ENCODE results near the gene FAM209A. TPM values are rescaled to one million over a fixed set of nuclear protein-coding genes. Genes with fewer than 3 reads are reported as not detected.
"Not testable (repeated sequence)": the region's sequence is repeated elsewhere in the genome, so short reads cannot be mapped to it uniquely, and the experiment has no call there.

The FAM209A gene
- total RNA-seq, 1 donor from 2014 or later = not detected

DNA sequence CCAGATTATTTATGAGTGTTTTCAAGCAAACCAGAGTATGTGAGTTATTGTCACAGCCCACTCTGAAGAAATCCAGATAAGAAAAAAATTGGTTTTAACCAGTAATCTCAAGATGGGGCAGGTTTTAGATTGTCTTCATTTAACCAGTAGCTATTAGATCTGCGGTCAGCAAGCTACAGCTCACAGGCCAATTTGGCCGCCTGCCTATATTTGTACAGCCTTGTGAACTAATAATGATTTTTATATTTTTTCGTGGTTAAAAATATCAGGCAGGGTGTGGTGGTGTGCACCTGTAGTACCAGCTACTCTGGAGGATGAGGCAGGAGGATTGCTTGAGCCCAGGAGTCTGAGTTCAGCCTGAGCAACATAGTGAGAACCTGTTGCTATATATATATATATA, 13.5 kb downstream of the FAM209A start:
- no peak for DNase-seq (ENCODE audit: low spot score)

DNA sequence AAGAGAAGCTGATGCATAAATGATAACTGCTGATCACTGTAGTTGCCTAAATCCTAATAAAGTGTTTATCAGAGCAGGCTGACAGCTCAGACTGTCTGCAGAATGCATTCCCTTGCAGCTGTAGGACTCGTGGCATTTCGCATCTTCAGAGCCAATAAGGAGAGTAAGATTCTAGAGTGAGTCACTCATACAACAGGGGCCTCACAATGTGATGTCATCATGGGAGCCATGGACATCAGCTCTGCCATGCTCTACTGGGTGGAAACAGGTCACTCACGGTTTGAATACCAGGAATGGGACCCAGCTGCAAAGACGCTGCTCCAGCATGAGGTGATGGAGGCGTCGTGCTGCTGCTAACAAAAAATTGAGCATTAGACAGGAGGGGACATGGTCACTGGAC, 15.9 kb downstream of the FAM209A start:
- DNase-seq (ENCODE audit: low spot score) = peak; percentile 21

DNA sequence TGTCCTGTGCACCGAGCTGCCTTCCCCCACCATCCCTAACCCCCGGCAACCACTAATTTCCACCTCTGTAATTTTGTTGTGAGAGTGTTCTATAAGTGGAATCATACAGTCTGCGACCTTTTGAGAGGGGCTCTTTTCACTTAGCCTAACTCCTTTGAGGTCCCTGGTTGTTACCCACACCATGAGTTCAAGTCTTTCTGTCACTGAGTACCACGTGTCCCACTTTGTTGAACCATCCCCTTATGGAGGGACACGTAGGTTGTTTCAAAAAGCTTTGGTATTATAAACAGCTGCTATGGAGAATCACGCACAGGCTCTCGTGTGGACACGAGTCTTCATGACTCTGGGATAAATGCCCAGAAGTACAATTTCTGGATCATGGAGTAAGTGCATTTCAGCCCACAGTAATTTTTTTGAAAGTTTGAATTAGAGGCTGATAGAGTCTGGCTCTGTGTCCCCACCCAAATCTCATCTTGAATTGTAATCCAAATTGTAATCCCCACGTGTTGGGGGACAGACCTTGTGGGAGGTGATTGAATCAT, 18.0 kb downstream of the FAM209A start:
- no peak for DNase-seq (ENCODE audit: low spot score)

DNA sequence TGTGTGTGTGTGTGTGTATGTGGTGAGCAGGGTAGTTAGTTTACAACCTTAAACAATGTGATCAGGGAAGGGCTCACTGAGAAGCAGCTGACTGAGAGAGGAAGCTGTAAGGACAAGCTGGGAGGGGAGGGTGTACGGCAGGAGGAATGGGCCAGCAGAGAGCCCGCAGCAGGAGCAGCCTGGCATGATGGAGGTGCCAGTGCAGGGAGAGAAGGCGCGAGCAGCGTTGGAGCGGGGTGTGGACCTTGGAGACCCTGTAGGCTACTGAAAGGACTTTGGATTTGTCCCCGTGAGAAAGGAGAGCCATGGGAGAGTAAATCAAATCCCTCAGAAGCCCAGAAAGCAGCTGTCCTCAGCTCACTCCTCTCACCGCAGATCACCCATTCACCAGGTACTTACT, 27.0 kb downstream of the FAM209A start:
- DNase-seq (ENCODE audit: low spot score) = no peak

DNA sequence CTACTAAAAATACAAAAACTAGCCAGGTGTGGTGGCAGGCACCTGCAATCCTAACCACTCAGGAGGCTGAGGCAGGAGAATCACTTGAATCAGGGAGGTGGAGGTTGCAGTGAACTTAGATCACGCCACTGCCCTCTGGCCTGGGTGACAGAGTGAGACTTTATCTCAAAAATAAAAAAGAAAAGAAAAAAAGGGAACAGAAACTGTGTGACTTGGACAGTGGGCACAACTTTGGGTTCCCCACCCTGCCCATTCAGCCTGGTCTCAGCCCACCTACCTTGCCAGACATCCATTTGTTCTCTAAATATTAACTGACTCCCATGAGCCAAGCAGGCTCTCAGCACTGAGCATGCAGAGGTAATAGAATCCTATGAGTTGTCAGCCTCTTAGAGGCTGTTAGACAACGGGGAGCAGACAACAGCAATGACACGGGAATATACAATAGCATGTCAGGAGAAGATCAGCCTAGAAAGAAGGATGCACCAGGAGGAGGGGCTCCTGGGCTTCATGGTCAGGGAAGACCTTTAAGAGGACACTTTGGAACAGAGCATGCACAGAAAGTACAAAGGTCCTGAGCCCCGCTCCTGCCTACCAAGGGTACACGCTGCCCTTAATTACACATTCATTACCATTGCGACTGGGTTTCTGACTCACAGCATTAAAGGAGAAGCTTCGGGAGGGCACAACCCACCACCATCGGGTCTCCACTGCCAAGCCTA, 28.5 kb downstream of the FAM209A start:
- DNase-seq (ENCODE audit: low spot score) = no peak

DNA sequence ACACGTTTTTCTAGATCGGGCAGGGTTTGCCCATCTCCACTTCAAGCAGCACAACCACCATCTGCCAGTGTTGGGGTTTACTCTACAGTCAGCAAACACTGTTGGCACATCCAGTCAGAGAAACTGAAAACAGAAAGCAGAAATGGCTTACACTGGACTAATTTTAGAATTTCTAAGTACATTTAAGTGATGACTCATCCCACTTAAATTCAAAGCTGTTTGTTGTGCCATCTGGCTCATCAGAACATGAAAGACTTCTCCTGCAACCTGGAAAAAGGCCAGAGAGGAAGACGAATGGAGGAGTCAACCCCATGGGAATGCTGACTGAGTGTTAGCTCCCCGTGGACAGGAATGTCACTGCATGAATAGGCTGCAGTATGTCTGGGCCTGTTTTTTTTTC, 30.3 kb downstream of the FAM209A start:
- peak; percentile 94 for DNase-seq (ENCODE audit: low spot score)

DNA sequence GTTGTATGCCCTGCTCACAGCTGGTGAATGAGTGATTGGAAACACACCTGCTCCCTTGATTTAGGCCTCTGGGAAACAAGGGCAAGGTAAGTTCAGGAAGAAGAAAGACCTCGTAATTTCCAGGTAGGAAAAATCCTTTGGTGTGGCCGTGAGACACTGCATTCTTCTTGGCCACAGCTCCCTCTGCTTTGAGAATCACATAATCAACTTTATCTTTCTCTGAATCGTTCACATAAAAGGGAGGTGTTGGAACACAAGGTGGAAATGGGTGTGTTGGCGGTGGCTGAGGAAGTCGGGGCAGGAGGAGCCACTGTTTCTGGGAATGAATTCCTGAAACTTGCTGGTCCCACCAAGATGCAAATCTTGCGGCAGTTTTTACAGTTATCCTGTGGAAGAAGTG, 34.4 kb downstream of the FAM209A start:
- no peak for DNase-seq (ENCODE audit: low spot score)

DNA sequence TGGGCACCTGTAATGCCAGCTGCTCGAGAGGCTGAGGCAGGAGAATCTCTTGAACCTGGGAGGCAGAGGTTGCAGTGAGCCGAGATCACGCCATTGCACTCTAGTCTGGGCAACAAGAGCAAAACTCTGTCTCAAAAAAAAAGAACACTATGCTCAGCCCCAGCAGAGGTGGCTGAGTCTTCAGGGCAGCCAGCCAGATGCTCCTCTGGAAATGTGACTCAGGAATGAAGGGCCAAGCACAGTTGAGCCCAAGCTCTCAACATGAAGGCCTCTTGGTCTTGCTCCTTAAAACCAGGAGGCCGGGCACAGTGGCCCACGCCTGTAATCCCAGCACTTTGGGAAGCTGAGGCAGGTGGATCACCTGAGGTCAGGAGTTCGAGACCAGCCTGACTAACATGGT, 40.0 kb downstream of the FAM209A start:
- not testable (repeated sequence) for DNase-seq (ENCODE audit: low spot score)

DNA sequence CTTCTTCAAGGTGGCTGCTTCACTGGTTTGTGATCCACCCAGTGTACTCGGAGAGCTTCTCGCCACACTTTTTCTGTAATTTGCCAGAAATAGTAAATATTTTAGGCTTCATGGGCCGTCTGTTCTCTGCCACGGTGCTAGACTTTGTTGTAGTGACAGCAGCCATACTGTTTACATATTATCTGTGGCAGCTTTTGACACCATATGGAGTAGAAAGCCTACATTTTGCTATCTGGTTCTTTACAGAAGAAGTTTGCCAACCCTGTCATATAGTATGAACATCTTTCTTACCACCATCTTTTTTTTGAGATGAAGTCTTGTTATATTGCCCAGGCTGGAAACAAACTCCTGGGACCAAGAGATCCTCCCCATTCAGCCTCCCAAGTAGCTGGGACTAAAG, 41.0 kb downstream of the FAM209A start:
- no peak for DNase-seq (ENCODE audit: low spot score)

DNA sequence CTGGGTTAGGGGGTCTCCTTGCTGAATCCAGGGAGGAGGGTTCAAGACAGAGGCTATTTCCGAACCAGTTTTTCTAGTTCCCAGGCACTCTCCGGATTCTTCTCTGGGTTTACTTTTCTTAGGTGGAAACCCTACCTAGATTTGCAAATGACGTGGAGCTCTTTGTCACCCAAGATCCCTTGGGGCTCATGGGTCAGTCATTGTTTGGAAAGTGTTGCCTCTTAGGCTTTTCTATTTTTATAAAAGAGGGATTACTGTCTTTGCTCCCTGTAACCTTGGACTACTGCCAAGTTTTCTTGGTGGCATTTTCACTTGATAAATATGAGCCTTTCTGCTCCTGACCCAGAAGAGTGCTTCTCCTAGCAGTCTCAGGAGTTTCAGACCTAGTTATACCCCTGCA, 42.1 kb downstream of the FAM209A start:
- DNase-seq (ENCODE audit: low spot score) = no peak

DNA sequence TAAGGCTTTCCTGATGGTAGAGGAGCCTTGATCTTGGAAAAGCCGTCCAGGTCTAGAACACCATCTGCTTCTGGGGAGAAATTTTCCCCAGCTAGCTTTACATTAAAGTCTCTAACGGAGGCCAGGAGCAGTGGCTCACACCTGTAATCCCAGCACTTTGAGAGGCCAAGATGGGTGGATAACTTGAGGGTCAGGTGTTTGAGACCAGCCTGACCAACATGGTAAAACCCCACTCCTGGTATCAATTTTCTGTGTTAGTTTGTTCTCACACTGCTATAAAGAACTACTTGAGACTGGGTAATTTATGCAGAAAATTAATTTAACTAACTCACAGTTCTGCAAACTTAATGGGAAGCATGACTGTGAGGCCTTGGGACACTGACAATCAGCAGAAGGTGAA, 46.3 kb downstream of the FAM209A start:
- no peak for DNase-seq (ENCODE audit: low spot score)

DNA sequence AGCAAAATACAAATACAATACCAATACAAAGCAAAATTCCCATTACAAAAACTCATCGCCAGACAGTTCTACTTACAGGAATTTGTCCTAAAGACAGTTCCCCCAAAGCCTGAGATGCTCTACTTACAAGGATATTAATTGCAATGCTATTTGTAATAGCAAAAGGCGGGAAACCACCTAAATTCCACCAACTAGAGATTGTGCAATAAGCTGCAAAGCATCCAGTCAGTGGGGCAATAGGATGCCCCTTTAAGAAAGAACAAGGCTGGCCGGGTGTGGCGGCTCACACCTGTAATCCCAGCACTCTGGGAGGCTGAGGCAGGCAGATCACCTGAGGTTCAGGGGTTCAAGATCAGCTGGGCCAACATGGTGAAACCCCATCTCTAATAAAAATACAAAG, 47.6 kb downstream of the FAM209A start:
- no peak for DNase-seq (ENCODE audit: low spot score)

DNA sequence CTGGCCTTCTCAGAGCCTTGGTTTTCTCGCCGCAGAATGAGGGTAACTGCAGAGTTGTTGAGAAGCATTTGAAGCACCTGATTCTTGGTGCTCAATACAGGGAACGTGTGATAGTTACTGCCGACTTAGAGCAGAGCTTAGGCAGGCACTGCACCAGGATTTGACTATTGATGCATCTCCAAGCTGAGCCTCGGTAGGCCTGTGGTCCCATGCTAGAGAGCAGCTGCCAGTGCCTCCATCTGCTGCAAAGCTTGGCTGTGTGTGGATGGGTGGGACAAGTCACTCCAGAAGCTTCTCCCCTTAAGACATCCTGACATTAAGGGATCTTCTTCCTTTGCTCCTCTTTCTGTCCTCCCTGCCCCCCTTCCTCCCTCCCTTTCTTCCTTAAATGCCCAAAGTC, 49.4 kb downstream of the FAM209A start:
- DNase-seq (ENCODE audit: low spot score) = no peak

DNA sequence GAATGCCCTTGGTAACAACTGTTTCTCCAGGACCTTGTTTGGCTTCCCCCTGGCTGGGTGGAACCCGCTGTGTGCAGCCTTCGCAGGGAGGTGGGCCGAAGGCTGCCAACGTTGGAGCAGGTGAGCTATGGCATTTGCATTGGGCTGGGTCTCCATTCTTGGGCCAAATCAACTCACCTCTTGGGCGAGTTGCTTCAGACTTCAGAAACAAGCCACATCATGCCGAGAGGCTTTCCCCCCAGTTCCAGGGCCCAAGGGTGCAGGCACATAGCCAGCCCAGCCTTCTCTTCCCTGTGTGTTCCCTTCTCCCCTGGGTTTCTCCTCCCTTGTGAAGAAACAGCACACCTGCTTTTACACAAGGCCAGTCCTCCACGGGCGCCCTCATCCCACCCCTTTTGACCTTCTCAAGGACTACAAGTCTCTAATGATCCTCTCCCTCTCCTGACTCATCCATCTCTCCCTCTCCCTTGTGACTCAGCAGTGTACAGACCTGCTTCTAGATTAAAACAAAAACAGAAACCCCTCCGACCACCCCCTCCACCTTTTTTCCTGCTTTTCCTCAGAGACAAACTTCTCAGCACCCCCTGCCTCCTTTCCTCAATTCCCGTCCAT, 50.1 kb downstream of the FAM209A start:
- DNase-seq (ENCODE audit: low spot score) = no peak

DNA sequence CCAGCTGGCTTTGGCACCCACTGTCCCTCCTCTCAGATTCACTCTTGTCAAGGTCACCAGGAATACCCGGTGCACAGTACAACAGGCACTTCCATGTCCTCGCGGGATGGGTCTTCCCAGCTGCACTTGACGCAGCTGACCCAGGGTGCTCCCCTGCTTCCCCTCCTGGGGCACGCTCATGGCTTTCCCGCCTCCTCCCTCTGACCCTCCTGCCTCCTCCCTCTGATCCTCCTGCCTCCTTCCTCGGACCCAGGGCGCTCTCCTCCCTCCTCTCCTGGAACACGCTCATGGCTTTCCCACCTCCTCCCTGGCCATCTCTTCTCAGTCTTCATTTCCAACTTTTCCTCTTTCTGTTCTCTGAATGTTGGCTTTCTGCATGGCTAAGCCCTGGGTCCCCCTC, 50.6 kb downstream of the FAM209A start:
- DNase-seq (ENCODE audit: low spot score) = no peak

Other genes with a start within 250 kb of the FAM209A start
- gene FAM210B, start 165.8 kb upstream of the FAM209A start, total RNA-seq (ENCODE audit: insufficient read depth, low replicate concordance) = 53.2 TPM
- 12.3 TPM for gene AURKA, start 132.5 kb upstream of the FAM209A start, total RNA-seq (ENCODE audit: insufficient read depth, low replicate concordance)
- gene CSTF1, start 132.1 kb upstream of the FAM209A start, total RNA-seq (ENCODE audit: insufficient read depth, low replicate concordance) = 14.7 TPM
- gene CASS4, start 112.5 kb upstream of the FAM209A start, total RNA-seq (ENCODE audit: insufficient read depth, low replicate concordance) = 2.2 TPM
- gene RTF2, start 56.1 kb upstream of the FAM209A start, total RNA-seq (ENCODE audit: insufficient read depth, low replicate concordance) = 67.7 TPM
- not detected for gene FAM209B, start 8.5 kb downstream of the FAM209A start, total RNA-seq (ENCODE audit: insufficient read depth, low replicate concordance)
- 6.7 TPM for gene TFAP2C, start 104.6 kb downstream of the FAM209A start, total RNA-seq (ENCODE audit: insufficient read depth, low replicate concordance)

All from umbilical cord (tissue), 2 donors.